ENCODE measurements around the gene HSD17B1. TPM values are rescaled to one million over a fixed set of nuclear protein-coding genes. Genes with fewer than 3 reads are reported as not detected.

Gene HSD17B1
- total and polyA plus RNA-seq, 2 of the 13 experiments (the other 11 are each of a cell fraction or from before 2014, with no cell fraction given) = 0.54 to 0.93 TPM

GRCh38 chr17:42554250-42555121, 1.8 kb downstream of the HSD17B1 start (continued):
- TF ChIP-seq ZNF136 (CRISPR knock-in tag; IDR thresholded peaks at IDR 0.05; ENCODE audit: low read depth) (0 out of 2 replicates have a peak, but pooled peaks have one; percentile 35), PAWR (CRISPR knock-in tag; IDR thresholded peaks at IDR 0.05; ENCODE audit: borderline replicate concordance) (no peak), SATB2 (CRISPR knock-in tag; IDR thresholded peaks at IDR 0.05) (no peak), ZNF879 (CRISPR knock-in tag; IDR thresholded peaks at IDR 0.05) (peak; percentile 89; the same call in 1 of the 2 replicates), ZNF331 (CRISPR knock-in tag; IDR thresholded peaks at IDR 0.05) (peak; percentile 88; the same call in 1 of the 2 replicates), HOXD1 (CRISPR knock-in tag; IDR thresholded peaks at IDR 0.05) (peak; percentile 88), MXD1 (CRISPR knock-in tag; IDR thresholded peaks at IDR 0.05) (peak; percentile 90), TARDBP (CRISPR knock-in tag; IDR thresholded peaks at IDR 0.05) (peak; percentile 77), SP4 (CRISPR knock-in tag; IDR thresholded peaks at IDR 0.05) (peak; percentile 66), ZNF670 (CRISPR knock-in tag; IDR thresholded peaks at IDR 0.05; ENCODE audit: borderline replicate concordance) (peak; percentile 61; the same call in 1 of the 2 replicates), TOPORS (CRISPR knock-in tag; IDR thresholded peaks at IDR 0.05) (no peak; the same call in 1 of the 2 replicates), ZXDC (CRISPR knock-in tag; IDR thresholded peaks at IDR 0.05) (peak; percentile 98), ETV6 (CRISPR knock-in tag; conservative IDR thresholded peaks at IDR 0.05) (no peak; the same call in 1 of the 2 replicates), ZNF652 (CRISPR knock-in tag; IDR thresholded peaks at IDR 0.05; ENCODE audit: borderline replicate concordance, low read depth) (no peak), MED13 (CRISPR knock-in tag; IDR thresholded peaks at IDR 0.05) (peak; percentile 77; the same call in 1 of the 2 replicates), ZNF224 (CRISPR knock-in tag; IDR thresholded peaks at IDR 0.05) (no peak), MAFG (CRISPR knock-in tag; IDR thresholded peaks at IDR 0.05) (no peak), ZNF850 (CRISPR knock-in tag; conservative IDR thresholded peaks at IDR 0.05) (no peak; the same call in 1 of the 2 replicates), ZBTB44 (CRISPR knock-in tag; IDR thresholded peaks at IDR 0.05) (no peak), RBFOX2 (IDR thresholded peaks at IDR 0.05; ENCODE audit: low read depth, low read length) (peak; percentile 96), FOXJ3 (CRISPR knock-in tag; IDR thresholded peaks at IDR 0.05; ENCODE audit: borderline replicate concordance) (no peak), ZNF431 (CRISPR knock-in tag; IDR thresholded peaks at IDR 0.05; ENCODE audit: borderline replicate concordance, low read depth) (peak; percentile 78), MEF2D (CRISPR knock-in tag; IDR thresholded peaks at IDR 0.05) (0 out of 2 replicates have a peak, but pooled peaks have one; percentile 70)
- TF ChIP-seq, protein P1, sequence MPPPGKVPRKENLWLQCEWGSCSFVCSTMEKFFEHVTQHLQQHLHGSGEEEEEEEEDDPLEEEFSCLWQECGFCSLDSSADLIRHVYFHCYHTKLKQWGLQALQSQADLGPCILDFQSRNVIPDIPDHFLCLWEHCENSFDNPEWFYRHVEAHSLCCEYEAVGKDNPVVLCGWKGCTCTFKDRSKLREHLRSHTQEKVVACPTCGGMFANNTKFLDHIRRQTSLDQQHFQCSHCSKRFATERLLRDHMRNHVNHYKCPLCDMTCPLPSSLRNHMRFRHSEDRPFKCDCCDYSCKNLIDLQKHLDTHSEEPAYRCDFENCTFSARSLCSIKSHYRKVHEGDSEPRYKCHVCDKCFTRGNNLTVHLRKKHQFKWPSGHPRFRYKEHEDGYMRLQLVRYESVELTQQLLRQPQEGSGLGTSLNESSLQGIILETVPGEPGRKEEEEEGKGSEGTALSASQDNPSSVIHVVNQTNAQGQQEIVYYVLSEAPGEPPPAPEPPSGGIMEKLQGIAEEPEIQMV (CRISPR knock-in tag; IDR thresholded peaks at IDR 0.05; ENCODE audit: low read depth) = no peak; the same call in 1 of the 2 replicates
